Activated CD4-positive, alpha-beta T cell treated with anti-CD3 and anti-CD28 coated beads for 24 hours (primary cell): ENCODE data around the gene PLPP7.
"Not testable (repeated sequence)": the region's sequence is repeated elsewhere in the genome, so short reads cannot be mapped to it uniquely, and the experiment has no call there.

Experiments used
- DNase-seq, 2 donors: peaks; one replicate each; pipeline ENCODE4 v3.0.0-alpha.2; 2020; ENCODE audit warnings: low read depth in 2 of 2

Gene PLPP7

DNA sequence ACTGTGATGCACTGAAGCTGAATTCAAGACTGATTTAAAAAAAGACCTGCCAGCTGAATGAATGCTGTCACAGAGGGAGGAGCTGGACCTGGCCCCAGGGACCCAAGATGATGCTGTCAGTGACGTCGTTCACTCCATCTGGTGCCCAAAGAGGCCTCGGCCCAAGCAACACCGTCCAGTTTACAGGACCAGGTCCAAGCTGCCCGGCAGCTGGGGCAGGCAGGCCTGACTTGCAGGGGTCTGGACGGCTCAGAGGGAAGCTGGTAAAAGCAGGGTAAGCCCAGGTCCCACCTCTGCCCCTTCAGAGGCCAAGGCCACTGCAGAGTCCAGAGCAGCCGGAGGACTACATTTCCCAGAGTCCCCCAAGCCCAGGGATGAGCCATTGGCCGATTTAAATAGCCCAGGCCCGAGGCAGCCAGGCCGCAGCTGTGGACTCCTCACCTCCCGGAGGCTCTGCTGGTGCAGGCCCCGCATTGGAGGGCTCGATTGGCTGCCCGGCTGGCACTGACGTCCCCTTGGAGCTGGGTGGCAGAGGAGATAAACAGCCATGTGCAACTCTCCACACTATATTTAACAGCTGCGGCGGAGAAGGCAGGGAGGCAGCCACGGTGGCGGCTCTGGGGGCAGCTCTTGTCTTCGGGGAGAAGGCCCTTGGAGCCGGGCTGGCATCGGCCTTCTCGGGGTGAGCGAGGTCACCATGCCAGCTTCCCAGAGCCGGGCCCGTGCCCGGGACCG lies at the start of gene PLPP7:
TSS of gene PLPP7 (plus strand) at position 423 of the 735 bp plus-strand sequence. CDS start at position 698, 275 bp downstream.
- DNase-seq = no peak

DNA sequence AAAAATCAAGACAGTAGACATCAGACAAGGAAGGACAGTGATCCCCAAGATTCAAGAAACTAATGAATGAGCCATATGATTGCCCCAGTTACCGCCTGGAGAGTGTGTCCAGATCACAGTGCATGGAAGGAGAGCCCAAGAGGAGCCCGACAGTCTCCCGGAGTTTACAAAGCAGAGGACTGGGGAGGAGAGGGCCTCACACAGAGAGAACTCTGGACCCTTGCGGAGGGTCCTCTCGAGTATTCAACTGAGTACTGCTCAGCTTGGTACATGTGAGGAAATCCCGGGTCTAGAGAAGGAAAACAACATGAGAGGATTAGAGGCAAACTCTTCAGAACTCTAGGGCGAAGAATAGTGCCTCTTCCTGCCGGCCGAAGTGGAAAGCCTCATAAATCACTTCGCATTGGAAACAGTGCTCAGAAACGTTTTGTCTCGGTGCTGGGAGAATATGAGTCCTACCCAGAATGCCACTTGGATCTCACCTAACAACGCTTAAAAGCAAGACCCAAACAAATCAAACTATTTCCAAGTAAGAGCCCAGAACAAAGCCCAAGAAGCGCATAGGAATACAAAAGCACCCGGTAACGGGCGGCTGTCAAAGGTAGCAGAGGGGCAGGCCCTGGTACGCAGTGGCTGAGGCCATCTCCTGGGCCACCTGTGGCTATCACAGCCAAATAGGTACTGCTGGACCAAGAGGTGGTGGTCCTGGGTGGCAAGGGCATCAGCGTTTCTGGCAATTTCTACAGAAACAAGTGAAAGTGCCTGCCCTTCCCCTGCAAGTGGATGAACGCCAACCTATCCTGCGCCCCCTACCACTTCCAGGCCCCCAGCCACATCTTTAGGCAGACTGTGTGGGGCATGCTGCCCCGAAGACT lies 49.2 kb upstream of the PLPP7 start:
- no peak for DNase-seq

DNA sequence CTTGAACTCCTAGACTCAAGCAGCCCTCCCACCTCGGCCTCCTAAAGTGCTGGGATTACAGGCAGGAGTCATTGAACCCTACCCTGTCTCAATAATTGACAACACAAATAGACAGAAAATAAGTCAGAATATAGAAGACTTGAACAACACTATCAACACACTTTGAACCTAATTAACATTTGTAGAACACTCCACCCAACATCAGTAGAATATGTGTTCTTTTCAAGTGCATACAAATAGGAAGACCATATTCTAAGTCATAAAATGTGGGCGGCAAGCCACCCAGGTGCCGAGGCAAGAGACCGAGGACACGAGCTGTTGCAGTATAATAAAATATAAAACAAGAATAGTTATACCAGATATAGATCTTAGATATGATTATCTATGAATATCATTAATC lies 45.2 kb upstream of the PLPP7 start:
- not testable (repeated sequence) for DNase-seq

DNA sequence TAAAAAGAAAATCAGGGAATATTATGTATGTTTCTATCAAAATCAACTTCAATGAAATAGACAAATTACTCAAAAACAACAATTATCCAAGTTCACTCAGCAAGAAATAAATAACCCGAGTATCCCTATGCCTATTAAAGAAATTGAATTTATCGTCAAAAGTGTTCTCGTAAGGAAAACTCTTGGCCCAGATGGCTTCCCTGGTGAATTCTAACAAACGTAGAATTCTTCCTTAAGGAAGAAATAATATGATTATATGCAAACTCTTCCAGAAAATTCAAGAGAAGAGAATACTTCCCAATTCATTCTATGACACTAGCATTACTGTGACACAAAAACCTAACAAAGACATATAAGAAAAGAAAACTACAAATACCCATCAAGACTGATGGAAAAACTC lies 42.9 kb upstream of the PLPP7 start:
- DNase-seq = no peak

DNA sequence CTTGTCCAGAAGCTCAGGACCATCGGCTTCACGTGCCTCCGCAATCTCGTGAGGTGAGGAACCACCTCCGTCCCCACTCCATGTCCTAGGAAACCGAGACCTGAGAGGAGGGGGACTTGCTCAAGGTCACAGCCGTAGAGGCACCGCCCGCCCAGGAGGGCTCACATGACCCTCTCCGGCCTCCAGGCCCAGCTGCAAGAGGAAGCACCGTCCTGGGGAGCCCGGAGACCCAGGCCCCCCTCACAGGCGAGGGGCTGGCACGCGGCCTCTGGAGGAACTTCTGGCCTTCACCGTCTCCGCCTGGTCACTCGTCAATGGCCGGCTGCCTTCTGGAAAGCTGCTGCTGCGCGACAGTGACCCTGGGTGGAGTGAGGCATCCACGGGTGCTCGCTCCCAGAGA lies 37.4 kb upstream of the PLPP7 start:
- DNase-seq = no peak

DNA sequence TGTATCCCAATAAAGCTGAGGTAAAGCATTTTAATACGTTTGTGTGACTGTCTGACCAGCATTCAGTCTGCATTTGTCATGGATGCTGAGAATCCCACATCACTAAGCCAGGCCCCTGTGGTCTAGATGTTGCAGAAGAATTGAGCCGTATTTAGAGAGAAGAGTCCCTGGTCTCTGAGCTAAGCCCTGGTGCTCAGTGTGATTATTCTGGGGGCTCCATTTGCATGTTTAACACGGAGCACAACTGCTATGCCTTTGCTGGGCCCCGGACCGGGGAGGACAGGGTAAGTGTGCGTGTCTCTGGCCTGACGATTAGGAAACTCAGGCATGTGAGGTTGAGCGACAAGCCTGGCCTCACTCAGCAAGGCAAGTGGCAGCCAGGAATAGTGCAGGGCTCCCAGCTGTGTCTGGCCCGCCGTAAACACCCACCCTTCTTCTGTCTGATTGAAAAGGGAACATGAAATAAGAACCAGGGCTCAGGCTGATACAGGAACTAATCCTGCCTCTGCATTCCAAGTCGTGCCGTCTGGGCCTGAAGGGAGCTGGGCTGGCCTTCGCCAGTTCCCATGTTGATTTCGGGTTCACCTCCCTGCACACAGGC lies 35.5 kb upstream of the PLPP7 start:
- DNase-seq = no peak

DNA sequence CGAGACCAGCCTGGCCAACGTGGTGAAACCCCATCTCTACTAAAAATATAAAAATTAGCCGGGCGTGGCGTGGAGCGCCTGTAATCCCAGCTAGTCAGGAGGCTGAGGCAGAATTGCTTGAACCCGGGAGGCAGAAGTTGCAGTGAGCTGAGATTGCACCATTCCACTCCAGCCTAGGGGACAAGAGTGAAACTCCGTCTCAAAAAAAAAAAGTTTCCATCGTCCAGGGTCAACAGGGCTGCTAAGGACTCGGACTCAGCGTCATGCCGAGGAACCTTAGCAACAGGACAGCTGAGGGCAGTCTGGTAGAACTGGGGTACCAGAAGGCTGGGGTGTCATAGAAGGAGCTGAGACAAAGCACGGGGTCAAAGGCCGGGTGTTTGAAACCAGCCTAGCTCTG lies 34.9 kb upstream of the PLPP7 start:
- DNase-seq = no peak

DNA sequence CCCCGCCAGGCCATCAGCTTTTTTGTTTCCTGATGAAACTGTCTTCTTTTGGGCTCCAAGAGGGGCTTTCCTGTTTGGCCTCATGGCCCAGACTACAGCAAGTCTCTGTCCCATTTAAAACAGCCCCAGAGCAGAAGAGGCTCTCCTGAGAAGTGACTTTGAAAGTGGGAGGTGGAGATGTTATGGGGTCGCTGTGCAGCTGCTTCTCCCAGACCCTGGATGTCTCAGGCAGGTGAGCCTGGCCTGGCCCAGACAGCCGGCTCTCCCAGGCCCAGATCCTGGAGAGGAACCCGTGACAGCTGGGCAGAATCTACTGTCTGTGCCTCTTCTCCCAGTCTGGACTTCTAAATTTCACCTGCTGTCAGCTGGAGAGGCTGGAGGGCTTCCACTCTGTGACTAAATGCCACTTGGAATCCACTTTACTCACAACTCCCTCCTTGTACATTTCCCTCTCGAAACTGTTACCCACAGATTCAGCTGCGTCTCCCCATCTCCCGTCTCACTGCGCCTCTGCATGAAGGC lies 33.8 kb upstream of the PLPP7 start:
- DNase-seq = no peak

DNA sequence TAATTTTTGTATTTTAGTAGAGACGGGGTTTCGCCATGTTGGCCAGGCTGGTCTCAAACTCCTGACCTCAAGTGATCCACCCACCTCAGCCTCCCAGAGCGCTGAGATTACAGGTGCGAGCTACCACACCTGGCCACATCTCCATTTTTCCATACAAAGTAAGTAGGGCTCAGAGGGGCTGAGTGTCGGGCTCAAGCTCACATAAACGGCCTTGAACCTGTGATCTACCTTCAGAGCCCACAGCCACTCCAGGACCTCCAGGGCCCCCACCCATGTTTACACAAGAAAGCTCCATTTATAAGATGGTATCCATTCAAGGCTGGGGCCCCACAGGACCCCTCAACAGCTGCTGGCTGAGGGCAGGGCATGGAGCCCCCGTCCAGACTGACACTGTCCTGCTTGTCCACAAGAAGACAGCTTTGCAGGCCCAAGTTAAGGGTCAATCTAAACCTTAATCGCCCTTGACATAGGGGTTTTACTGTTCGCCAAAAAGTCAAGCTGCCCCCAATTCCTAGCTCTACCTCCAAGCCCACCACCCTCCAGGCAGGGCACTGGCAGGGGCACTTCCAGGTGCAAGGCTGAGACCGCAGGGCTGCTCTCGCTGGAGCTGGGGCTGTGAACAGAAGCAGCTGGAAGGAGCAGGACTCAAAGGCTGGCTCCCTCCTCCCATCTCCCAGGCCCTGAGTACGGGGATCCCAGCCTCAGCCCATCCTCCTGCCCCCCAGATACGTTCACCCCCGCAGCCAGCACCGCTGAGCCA lies 32.1 kb upstream of the PLPP7 start:
- no peak for DNase-seq

DNA sequence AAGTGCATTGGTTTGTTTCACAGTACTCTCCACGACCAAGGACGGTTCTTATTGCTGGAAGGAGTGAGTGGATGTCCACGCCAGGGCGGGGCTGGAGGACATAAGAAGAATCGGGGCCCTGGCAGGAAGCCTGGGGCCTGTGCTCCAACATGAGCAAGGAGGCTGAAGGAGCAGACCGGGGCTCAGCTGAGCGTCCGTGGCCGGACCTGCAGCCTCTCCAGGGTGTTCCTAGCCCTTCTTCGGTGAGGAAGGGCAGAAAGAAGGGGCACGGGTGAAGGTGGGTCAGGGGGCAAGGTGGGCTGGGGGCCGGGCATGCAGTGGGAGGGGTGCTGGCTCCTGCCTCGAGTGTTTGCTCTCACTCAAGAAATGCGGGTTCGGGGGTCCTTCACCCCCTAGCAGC lies 31.3 kb upstream of the PLPP7 start:
- no peak for DNase-seq

DNA sequence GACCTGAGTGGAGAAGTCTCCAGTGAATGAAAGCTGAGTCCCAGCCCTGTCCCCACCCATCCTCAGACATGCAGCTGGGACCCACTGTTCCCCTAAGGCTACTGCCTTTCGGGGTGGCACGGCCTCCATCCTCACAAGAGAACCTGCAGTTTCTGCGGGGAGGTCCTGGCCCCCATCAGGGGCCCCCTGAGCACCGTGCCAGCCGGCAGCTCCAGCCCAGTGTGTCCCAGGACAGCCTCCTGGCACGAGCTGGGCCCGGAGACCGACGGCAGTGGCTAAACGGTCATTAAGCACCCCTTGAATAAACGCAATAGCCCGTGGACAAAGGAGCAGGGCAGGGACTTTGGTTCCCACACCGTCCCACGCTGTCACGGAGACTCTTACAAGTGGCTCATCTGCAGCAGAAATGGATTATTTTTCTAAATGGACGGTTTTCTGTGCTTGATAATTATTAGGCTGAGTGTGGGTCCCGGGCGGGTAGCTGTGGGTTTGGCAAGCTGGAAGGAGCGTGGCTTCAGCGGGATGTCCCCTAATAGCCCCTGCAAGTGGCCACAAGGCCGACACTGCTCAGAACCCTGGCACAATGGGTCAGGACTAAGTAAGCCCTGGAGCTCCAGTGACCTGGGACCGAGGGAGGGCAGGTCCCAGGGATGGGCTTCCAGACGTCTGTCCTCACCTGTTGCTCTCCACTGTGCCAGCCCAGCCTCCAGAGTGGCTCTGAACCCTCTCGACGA lies 30.7 kb upstream of the PLPP7 start:
- no peak for DNase-seq

DNA sequence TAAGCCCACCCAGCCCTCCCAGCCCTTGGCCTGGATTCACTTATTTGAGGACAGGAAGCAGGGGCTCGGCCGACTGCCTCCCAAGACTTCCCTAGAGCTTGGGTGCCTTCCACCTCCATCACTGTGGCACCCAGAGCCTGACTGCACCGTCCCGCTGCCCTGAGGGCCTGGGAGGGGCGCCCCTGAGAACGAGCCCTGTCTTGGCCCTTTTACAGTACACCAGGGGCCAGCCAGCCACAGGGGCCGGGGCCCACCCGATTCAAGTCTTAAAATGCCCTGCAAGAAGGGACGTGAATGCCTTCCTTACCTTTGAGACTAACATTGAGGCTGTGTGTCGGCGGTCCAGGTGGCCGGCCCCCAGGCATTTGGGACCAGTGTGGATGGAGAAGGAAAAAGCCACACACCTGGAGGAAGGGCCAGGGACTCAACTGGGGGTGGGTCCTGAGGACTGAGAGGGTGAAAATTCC lies 30.1 kb upstream of the PLPP7 start:
- no peak for DNase-seq

DNA sequence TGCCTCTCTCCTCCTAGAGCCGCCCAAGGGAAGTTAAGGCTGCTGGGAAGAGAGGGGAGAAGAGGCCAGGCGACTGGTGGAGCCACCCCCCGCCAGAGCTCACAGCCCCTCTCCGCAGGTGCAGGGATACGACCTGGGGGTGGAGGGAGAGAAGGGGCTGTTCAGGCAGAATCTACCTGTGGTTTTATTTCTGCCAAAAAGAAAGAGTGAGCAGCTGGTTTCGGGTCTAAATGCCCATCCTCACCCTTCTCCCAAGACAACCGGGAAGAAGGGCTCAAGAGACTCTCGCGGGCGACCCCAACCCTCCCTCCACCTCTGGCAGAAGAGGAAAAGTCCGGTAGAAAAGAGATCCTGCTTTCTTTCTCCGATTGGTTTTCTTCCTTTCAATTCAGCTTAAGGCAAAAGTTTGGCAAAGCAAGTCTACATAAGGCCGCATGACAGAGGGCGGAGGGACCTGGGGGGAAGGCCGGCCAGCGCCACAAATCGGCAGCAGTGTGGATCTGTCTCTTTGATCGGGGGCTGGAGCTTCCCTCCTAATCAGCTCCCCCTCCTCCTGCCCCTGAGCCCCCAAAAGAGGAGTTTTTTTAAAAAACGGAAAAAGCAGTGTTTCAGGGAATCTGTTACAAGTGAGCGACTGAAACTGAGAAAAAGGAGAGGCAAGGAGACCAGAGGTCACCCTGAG lies 29.5 kb upstream of the PLPP7 start:
- DNase-seq = no peak

DNA sequence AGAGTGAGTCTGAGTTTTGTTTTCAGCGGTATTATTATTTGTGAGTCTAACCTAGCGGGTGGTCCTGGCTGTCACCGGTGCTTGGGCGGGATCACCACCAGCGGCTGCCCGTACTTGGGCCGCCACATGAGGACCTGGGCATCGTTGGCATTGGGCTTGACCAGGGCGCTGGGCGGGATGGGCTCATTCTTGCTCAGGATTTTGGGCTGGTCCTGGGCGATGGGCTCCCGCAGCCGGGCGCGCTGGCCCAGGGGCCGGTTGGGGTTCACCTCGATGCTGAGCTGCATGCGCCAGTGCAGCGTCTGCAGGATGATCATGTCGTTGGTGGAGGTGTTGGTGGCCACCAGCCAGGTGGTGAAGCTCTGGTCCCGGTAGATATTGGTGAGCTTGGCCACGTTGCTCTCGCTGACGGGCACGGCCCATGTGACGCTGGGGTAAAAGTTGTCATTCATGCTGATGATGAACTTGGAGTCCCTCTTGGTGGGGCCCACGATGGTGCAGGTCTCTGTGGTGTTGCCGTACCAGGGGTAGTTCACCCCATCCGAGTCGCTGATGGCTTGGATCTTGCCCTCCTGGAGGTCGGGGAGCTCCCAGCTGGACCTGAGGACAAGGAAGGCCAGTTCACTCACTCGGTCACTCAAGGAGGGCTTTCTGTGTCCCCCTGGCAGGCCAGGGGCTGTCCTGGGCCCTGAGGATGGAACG lies 28.6 kb upstream of the PLPP7 start:
- DNase-seq = no peak

DNA sequence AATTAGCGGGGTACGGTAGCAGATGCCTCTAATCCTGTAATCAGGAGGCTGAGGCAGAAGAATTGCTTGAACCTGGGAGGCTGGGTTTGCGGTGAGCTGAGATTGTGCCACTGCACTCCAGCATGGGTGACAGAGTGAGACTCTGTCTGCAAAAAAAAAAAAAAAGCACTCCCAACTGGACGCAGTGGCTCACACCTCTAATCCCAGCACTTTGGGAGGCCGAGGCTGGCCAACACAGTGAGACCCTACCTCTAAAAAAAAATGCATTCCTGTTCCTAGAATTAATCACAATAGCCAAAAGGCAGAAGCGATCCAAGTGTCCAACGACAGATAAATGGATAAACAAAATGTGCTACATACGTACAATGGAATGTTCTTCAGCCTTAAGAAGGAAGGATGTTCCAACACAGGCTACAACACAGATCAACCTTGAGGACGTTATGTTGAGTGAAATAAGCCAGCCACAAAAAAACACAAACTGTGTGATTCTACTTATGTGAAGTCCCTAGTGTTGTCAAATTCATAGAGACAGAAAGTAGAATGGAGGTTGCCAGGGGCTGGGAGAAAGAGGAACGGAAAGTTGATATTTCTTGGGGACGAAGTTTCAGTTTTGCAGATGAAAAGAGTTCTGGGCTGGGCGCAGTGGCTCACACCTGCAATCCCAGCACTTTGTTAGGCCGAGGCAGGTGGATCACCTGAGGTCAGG lies 27.0 kb upstream of the PLPP7 start:
- no peak for DNase-seq

DNA sequence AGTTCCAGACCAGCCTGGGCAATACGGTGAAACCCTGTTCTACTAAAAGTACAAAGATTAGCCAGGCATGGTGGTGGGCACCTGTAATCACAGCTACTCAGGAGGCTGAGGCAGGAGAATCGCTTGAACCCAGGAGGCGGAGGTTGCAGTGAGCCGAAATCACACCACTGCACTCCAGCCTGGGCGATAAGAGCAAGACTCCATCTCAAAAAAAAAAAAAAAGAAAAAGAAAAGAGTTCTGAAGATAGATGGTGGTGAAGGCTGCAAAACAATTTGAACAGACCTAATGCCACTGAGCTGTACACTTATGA lies 26.5 kb upstream of the PLPP7 start:
- not testable (repeated sequence) for DNase-seq

DNA sequence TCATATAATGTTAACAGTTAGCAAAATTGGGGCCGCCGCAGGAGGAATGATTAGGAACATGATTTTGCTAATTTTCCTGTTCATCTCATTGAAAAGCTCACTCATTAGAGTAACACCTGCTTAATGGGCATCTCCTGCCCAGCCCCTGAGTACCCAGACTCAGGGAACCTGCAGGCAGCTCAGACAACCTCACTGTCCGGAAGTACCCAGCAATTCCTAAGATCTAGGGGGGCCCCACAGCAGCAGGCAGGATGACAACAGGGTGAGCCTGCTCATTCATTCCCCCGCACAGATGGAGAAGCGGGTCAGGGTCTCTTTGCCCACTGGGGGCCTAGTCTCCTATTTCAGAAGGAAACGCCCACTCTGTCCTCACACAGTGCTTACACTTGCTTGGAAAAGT lies 25.8 kb upstream of the PLPP7 start:
- DNase-seq = no peak

DNA sequence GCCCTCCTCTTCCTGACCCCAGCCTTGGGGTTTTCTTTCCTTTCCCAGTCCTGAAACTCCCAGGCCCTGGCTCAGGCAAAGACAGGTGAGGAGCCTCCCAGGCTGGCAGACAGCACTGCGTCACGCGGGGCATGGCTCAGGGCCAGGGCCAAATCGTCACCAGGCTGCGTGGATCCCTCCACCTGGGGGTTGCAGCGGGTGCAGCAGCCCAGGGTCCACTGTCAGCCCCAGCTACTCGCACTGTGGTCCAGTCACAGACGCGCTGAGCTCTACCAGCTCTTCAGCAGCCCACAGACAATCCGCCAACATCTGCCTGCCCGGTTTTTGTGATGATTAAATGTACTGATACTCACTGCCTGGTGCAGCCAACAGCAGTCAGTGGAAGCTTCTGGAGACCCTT lies 25.3 kb upstream of the PLPP7 start:
- no peak for DNase-seq
